A549 (cell line): ENCODE results near the gene SHD. TPM values are rescaled to one million over a fixed set of nuclear protein-coding genes. Genes with fewer than 3 reads are reported as not detected.

Source experiments
- ATOH8 ChIP-seq: fragments of 250-450 bp; sonication (Bioruptor Pico); IDR thresholded peaks from 2 replicates; pipeline ENCODE4 v1.5.0; 2020; ENCODE audit warnings: low read depth, mild to moderate bottlenecking, moderate library complexity
- BHLHE40 ChIP-seq: IDR thresholded peaks from 2 replicates; pipeline ENCODE4 v1.6.1; 2012; ENCODE audit warnings: low read depth, low read length, inconsistent platforms
- CBX2 ChIP-seq: fragments of 200-600 bp; sonication (generic); IDR thresholded peaks from 2 replicates; pipeline ENCODE4 v1.6.1; 2016; ENCODE audit warnings: low read depth, mild to moderate bottlenecking, borderline replicate concordance
- CBX8 ChIP-seq: fragments of 200-600 bp; sonication (generic); IDR thresholded peaks from 2 replicates; pipeline ENCODE4 v1.6.1; 2016
- CHD4 ChIP-seq: fragments of 200-600 bp; sonication (generic); IDR thresholded peaks from 2 replicates; pipeline ENCODE4 v1.6.1; 2016; ENCODE audit warnings: antibody characterized with exemption, mild to moderate bottlenecking, borderline replicate concordance
- CTCF ChIP-seq: fragments of >200 bp; sonication (Bioruptor Twin); formaldehyde crosslinking; IDR thresholded peaks from 3 replicates; pipeline ENCODE4 v1.5.1; 2016
- E2F6 ChIP-seq: IDR thresholded peaks from 2 replicates; pipeline ENCODE4 v1.6.1; 2012; ENCODE audit warnings: low read depth, borderline replicate concordance
- EHMT2 ChIP-seq: fragments of 200-600 bp; sonication (generic); IDR thresholded peaks from 2 replicates; pipeline ENCODE4 v1.6.1; 2016; ENCODE audit warnings: antibody characterized with exemption, low read depth, mild to moderate bottlenecking, moderate library complexity
- ELK1 ChIP-seq: fragments of 150-350 bp; IDR thresholded peaks from 2 replicates; pipeline ENCODE4 v1.6.1; 2014; ENCODE audit warnings: low read depth, mild to moderate bottlenecking, low read length
- EP300 ChIP-seq, 2 experiments: fragments of >200 bp; sonication (Bioruptor Twin); formaldehyde crosslinking; IDR thresholded peaks; 2 replicates in 1 of 2; 3 replicates in 1 of 2; pipeline ENCODE4 v1.6.1; 2016 to 2017
- ESRRA ChIP-seq: fragments of 150-350 bp; IDR thresholded peaks from 2 replicates; pipeline ENCODE4 v1.6.1; 2014; ENCODE audit warnings: mild to moderate bottlenecking, low read length, borderline replicate concordance
- FOSL2 ChIP-seq, 2 experiments: fragments of 450-650 bp in 1 of 2; fragments of >200 bp in 1 of 2; sonication (Bioruptor Twin) in 1 of 2; formaldehyde crosslinking; IDR thresholded peaks; 2 replicates each; pipeline versions ENCODE4 v1.5.0 to v1.6.1; 2016 to 2020; ENCODE audit warnings: mild to moderate bottlenecking in 1 of 2, moderate library complexity in 1 of 2
- HDAC2 ChIP-seq: fragments of 200-600 bp; sonication (generic); IDR thresholded peaks from 2 replicates; pipeline ENCODE4 v1.6.1; 2016
- HES2 ChIP-seq: fragments of >200 bp; sonication (Bioruptor Twin); formaldehyde crosslinking; IDR thresholded peaks from 2 replicates; pipeline ENCODE4 v1.6.1; 2016
- HEYL ChIP-seq: fragments of 250-450 bp; sonication (Bioruptor Pico); IDR thresholded peaks from 2 replicates; pipeline ENCODE4 v1.8.0; 2021; ENCODE audit warnings: mild to moderate bottlenecking, moderate library complexity
- HOXB5 ChIP-seq: fragments of 250-450 bp; sonication (Bioruptor Pico); IDR thresholded peaks from 2 replicates; pipeline ENCODE4 v1.5.0; 2020; ENCODE audit warnings: mild to moderate bottlenecking, moderate library complexity
- JUN ChIP-seq, 2 experiments: fragments of >200 bp; sonication (Bioruptor Twin); formaldehyde crosslinking; IDR thresholded peaks; 2 replicates in 1 of 2; 3 replicates in 1 of 2; pipeline ENCODE4 v1.6.1; 2016 to 2017
- KDM1A ChIP-seq: fragments of 200-600 bp; sonication (generic); IDR thresholded peaks from 2 replicates; pipeline ENCODE4 v1.6.1; 2016; ENCODE audit warnings: low read depth, mild to moderate bottlenecking
- MAFK ChIP-seq: fragments of 450-650 bp; IDR thresholded peaks from 2 replicates; pipeline ENCODE4 v1.6.1; 2014; ENCODE audit not compliant: partially characterized antibody
- MAZ ChIP-seq: fragments of 150-350 bp; IDR thresholded peaks from 2 replicates; pipeline ENCODE4 v1.6.1; 2014; ENCODE audit warnings: antibody characterized with exemption, low read depth, low read length, borderline replicate concordance
- NFE2L2 ChIP-seq: fragments of 150-350 bp; conservative IDR thresholded peaks from 2 replicates; pipeline ENCODE4 v1.6.1; 2014; ENCODE audit warnings: low read length
- NR3C1 ChIP-seq: fragments of >200 bp; sonication (Bioruptor Twin); formaldehyde crosslinking; IDR thresholded peaks from 3 replicates; pipeline ENCODE4 v1.6.1; 2017
- PBX3 ChIP-seq: IDR thresholded peaks from 2 replicates; pipeline ENCODE4 v1.6.1; 2012
- PHF8 ChIP-seq: fragments of 200-600 bp; sonication (generic); IDR thresholded peaks from 2 replicates; pipeline ENCODE4 v1.6.1; 2016; ENCODE audit warnings: low read depth, mild to moderate bottlenecking, antibody characterized with exemption, moderate library complexity, borderline replicate concordance
- POLR2A ChIP-seq: IDR thresholded peaks from 2 replicates; pipeline ENCODE4 v1.6.1; 2012; ENCODE audit warnings: mild to moderate bottlenecking, low read length
- RARB ChIP-seq: fragments of 250-450 bp; sonication (Bioruptor Pico); IDR thresholded peaks from 2 replicates; pipeline ENCODE4 v1.8.0; 2021; ENCODE audit warnings: mild to moderate bottlenecking, moderate library complexity
- RCOR1 ChIP-seq: fragments of 150-350 bp; IDR thresholded peaks from 2 replicates; pipeline ENCODE4 v1.6.1; 2014; ENCODE audit warnings: antibody characterized with exemption, low read length, low read depth
- REST ChIP-seq: fragments of 200-600 bp; sonication (generic); IDR thresholded peaks from 2 replicates; pipeline ENCODE4 v1.6.1; 2016; ENCODE audit warnings: antibody characterized with exemption, mild to moderate bottlenecking, moderate library complexity
- SMC3 ChIP-seq: fragments of >200 bp; sonication (Bioruptor Twin); formaldehyde crosslinking; IDR thresholded peaks from 3 replicates; pipeline ENCODE4 v1.6.1; 2018; ENCODE audit warnings: inconsistent platforms
- TFCP2L1 ChIP-seq: fragments of 250-450 bp; sonication (Bioruptor Pico); IDR thresholded peaks from 2 replicates; pipeline ENCODE4 v1.5.0; 2021; ENCODE audit warnings: mild to moderate bottlenecking
- TP53 ChIP-seq: fragments of 250-450 bp; sonication (Bioruptor Pico); IDR thresholded peaks from 2 replicates; pipeline ENCODE4 v1.5.0; 2021; ENCODE audit warnings: mild to moderate bottlenecking, moderate library complexity
- USF2 ChIP-seq: fragments of 450-650 bp; IDR thresholded peaks from 2 replicates; pipeline ENCODE4 v1.6.1; 2014; ENCODE audit warnings: antibody characterized with exemption
- polyA plus RNA-seq, 4 experiments: library from polyadenylated mRNA; depleted of rRNA in 3 of 4; stranded (reverse); fragments of >200 nt; fragmentation: RNase III in 1 of 4; extraction: RNeasy Plus Mini Kit Qiagen cat#74134 plus additional on column Dnase treatment in 1 of 4; gene quantifications; 2 replicates in 3 of 4; 3 replicates in 1 of 4; pipeline ENCODE4 v1.2.3, GENCODE V29; 2011 to 2017

The SHD gene
- polyA plus RNA-seq, 2 of the 4 experiments (the other 2 are of a cell fraction), result 0.08 TPM; not detected in 1

- TF ChIP-seq EP300 (IDR thresholded peaks at IDR 0.05), result no peak
- TF ChIP-seq JUN (IDR thresholded peaks at IDR 0.05), result peak; percentile 71 to 79
- TF ChIP-seq CTCF, result peak; percentile 47
- no peak for TF ChIP-seq RARB
- TF ChIP-seq HOXB5 (CRISPR knock-in tag), result no peak
- no peak for TF ChIP-seq NR3C1
- no peak for TF ChIP-seq ELK1
- no peak for TF ChIP-seq EHMT2
- TF ChIP-seq KDM1A, result no peak
- TF ChIP-seq FOSL2 (IDR thresholded peaks at IDR 0.05), result no peak
- no peak for TF ChIP-seq FOSL2 (CRISPR knock-in tag; IDR thresholded peaks at IDR 0.05)
- TF ChIP-seq CBX2, result no peak
- TF ChIP-seq SMC3, result no peak
- TF ChIP-seq TP53 (CRISPR knock-in tag), result peak; percentile 49; the same call in 1 of the 2 replicates
- TF ChIP-seq PBX3, result peak; percentile 100
- 0 out of 2 replicates have a peak, but pooled peaks have one; percentile 27 for TF ChIP-seq USF2
- no peak for TF ChIP-seq ESRRA
- peak; percentile 80 for TF ChIP-seq REST
- no peak for TF ChIP-seq BHLHE40
- TF ChIP-seq HDAC2, result no peak
- TF ChIP-seq NFE2L2, result no peak
- TF ChIP-seq HES2, result no peak
- no peak for TF ChIP-seq TFCP2L1 (CRISPR knock-in tag)
- no peak for TF ChIP-seq ATOH8 (CRISPR knock-in tag)
- TF ChIP-seq E2F6, result 0 out of 2 replicates have a peak, but pooled peaks have one; percentile 41
- peak; percentile 88 for TF ChIP-seq PHF8
- no peak for TF ChIP-seq CBX8
- no peak for TF ChIP-seq RCOR1
- no peak; the same call in 1 of the 2 replicates for TF ChIP-seq MAZ
- TF ChIP-seq CHD4, result no peak
- TF ChIP-seq MAFK, result no peak
- 0 out of 2 replicates have a peak, but pooled peaks have one; percentile 17 for TF ChIP-seq POLR2A
- no peak for TF ChIP-seq HEYL (CRISPR knock-in tag)
These were observed 32.1 kb upstream of the SHD start, which contains the start of gene YJU2 (continued) for GRCh38 chr19:4246767-4247593.
